ENCODE measurements around the gene ZKSCAN3. TPM values are rescaled to one million over a fixed set of nuclear protein-coding genes. Genes with fewer than 3 reads are reported as not detected.

ZKSCAN3 gene
- 2.6 and 3.1 TPM in 2 replicates for total RNA-seq

GRCh38 chr6:28349892-28350737, at the start of gene ZKSCAN3:
Gene ZKSCAN3, plus strand, starts transcription at chr6:28349947. Its CDS starts 9,640 bp downstream, at chr6:28359587.

GRCh38 chr6:28335564-28336283, 14.0 kb upstream of the ZKSCAN3 start, which contains the start of gene ZSCAN31:
Gene ZSCAN31, minus strand, starts transcription at chr6:28336148. Its CDS starts 6,465 bp downstream, at chr6:28329683.

GRCh38 chr6:28399350-28400121, 49.8 kb downstream of the ZKSCAN3 start, which contains the start of gene ZSCAN12:
Gene ZSCAN12, minus strand, starts transcription at chr6:28399747. Its CDS starts 1,342 bp downstream, at chr6:28398405.

Small RNA genes within 50 kb of the gene (small RNA-seq; reads per million reads assigned to genes)
- gene AL021997.1 (not detected), gene AL021997.2 (not detected), gene RNU2-45P (not detected)

Other genes starting within 250 kb of the ZKSCAN3 start
- gene ZSCAN16, start 225.3 kb upstream of the ZKSCAN3 start, total RNA-seq, result 1.9 and 2.7 TPM in 2 replicates
- 24.4 and 31.2 TPM in 2 replicates for gene ZKSCAN8, start 208.1 kb upstream of the ZKSCAN3 start, total RNA-seq
- gene ZSCAN9, start 124.7 kb upstream of the ZKSCAN3 start, total RNA-seq, result 9.6 and 14.6 TPM in 2 replicates
- gene ZKSCAN4, start 97.7 kb upstream of the ZKSCAN3 start, total RNA-seq, result 4.5 and 6.0 TPM in 2 replicates
- 0.65 and 0.73 TPM in 2 replicates for gene NKAPL, start 90.7 kb upstream of the ZKSCAN3 start, total RNA-seq
- gene ZSCAN26, start 82.8 kb upstream of the ZKSCAN3 start, total RNA-seq, result 20.3 and 24.7 TPM in 2 replicates
- gene PGBD1, start 68.4 kb upstream of the ZKSCAN3 start, total RNA-seq, result 5.3 and 7.0 TPM in 2 replicates
- gene ZSCAN31, start 13.8 kb upstream of the ZKSCAN3 start, total RNA-seq, result 1.3 and 2.3 TPM in 2 replicates
- 6.7 and 7.2 TPM in 2 replicates for gene ZSCAN12, start 49.8 kb downstream of the ZKSCAN3 start, total RNA-seq
- 4.0 and 4.5 TPM in 2 replicates for gene ZSCAN23, start 93.5 kb downstream of the ZKSCAN3 start, total RNA-seq
- gene GPX6, start 165.8 kb downstream of the ZKSCAN3 start, total RNA-seq, result not detected in 2 replicates
- gene GPX5, start 175.9 kb downstream of the ZKSCAN3 start, total RNA-seq, result not detected in 2 replicates

All from hair follicle dermal papilla cell (primary cell).